ENCODE data around the gene DDX39A. TPM values are rescaled to one million over a fixed set of nuclear protein-coding genes. Genes with fewer than 3 reads are reported as not detected.

DDX39A gene
- total RNA-seq, 1 experiment from 2014 or later: 117 TPM

- no peaks in the 10 kb centered on the region for H3K9me3 ChIP-seq (ENCODE audit: control insufficient read depth, insufficient read depth, low read depth, low read length)
- intact Hi-C loops (cut with micrococcal nuclease; ENCODE audit: unreplicated experiment) (no loop called here), in situ Hi-C loops (cut with HindIII; ENCODE audit: low pct_unique_long_range_greater_than_20kb, low sequenced_read_pairs) (no loop called here)
- TF ChIP-seq REST (IDR thresholded peaks at IDR 0.05; ENCODE audit: insufficient read depth in 1 of 2, low read depth in 2 of 2, low read length in 1 of 2) (no peak), SIN3A (IDR thresholded peaks at IDR 0.05; ENCODE audit: borderline replicate concordance, insufficient read depth, low read depth, low read length) (no peak), TCF7L2 (IDR thresholded peaks at IDR 0.05; ENCODE audit: low read depth, low read length) (no peak), CTCF (IDR thresholded peaks at IDR 0.05) (no peak; the same call in 1 of the 2 replicates), POLR2AphosphoS5 (IDR thresholded peaks at IDR 0.05; ENCODE audit: low read depth, low read length) (no peak)
- H3K27me3 ChIP-seq (ENCODE audit: control insufficient read depth, insufficient read depth, low read length): no peaks in the 10 kb centered on the region
- H3K4me1 ChIP-seq (ENCODE audit: control insufficient read depth, insufficient read depth, low read length): peaks cover 8% of the 10 kb centered on the region
- BruUV-seq (replicated peaks): no TSS peak
- DNase-seq (ENCODE audit: low read depth, low spot score) (no peak), ATAC-seq (peak; percentile 25)
- H3K27ac ChIP-seq (ENCODE audit: low read length): peak overlapping the region; percentile 82
- H3K36me3 ChIP-seq (ENCODE audit: control insufficient read depth, insufficient read depth, low read length): no peaks in the 10 kb centered on the region
- H3K4me3 ChIP-seq (ENCODE audit: low read depth in 2 of 2, low read length in 2 of 2): peak overlapping the region; percentile 53 to 64
- ChIA-PET CTCF (no interaction called here), POLR2A (no interaction called here)
Measured at GRCh38 chr19:14433554-14434501, 14.7 kb upstream of the DDX39A start.

GRCh38 chr19:14432791-14433553 is 13.8 kb upstream of the DDX39A start, which contains the start of gene PKN1:
Gene PKN1, plus strand, starts transcription at chr19:14433306. Its CDS starts 216 bp downstream, at chr19:14433522.
- in situ Hi-C loops (cut with HindIII; ENCODE audit: low pct_unique_long_range_greater_than_20kb, low sequenced_read_pairs) (no loop called here), intact Hi-C loops (cut with micrococcal nuclease; ENCODE audit: unreplicated experiment) (no loop called here)
- peak within 1 kb of the TSS; percentile 82 for H3K27ac ChIP-seq (ENCODE audit: low read length)
- H3K9me3 ChIP-seq (ENCODE audit: control insufficient read depth, insufficient read depth, low read depth, low read length): no peaks in the 10 kb centered on the region
- ATAC-seq (peak; percentile 62), DNase-seq (ENCODE audit: low read depth, low spot score) (no peak)
- no TSS peak for BruUV-seq (replicated peaks)
- H3K27me3 ChIP-seq (ENCODE audit: control insufficient read depth, insufficient read depth, low read length): no peaks in the 10 kb centered on the region
- TF ChIP-seq SIN3A (IDR thresholded peaks at IDR 0.05; ENCODE audit: borderline replicate concordance, insufficient read depth, low read depth, low read length) (no peak), CTCF (IDR thresholded peaks at IDR 0.05) (no peak; the same call in 1 of the 2 replicates), REST (IDR thresholded peaks at IDR 0.05; ENCODE audit: insufficient read depth in 1 of 2, low read depth in 2 of 2, low read length in 1 of 2) (no peak), POLR2AphosphoS5 (IDR thresholded peaks at IDR 0.05; ENCODE audit: low read depth, low read length) (peak; percentile 34; the same call in 1 of the 2 replicates), TCF7L2 (IDR thresholded peaks at IDR 0.05; ENCODE audit: low read depth, low read length) (no peak)
- H3K4me3 ChIP-seq (ENCODE audit: low read depth in 2 of 2, low read length in 2 of 2): peak within 1 kb of the TSS; percentile 64 to 65
- H3K4me1 ChIP-seq (ENCODE audit: control insufficient read depth, insufficient read depth, low read length): peaks cover 8% of the 10 kb centered on the region
- CTCF ChIA-PET: interaction anchor here (0.6 kb wide), 2 partner anchors 71 to 274 kb away, joined by 3 to 4 read pairs; no protein-coding TSS in a partner anchor
- no peaks in the 10 kb centered on the region for H3K36me3 ChIP-seq (ENCODE audit: control insufficient read depth, insufficient read depth, low read length)
- POLR2A ChIA-PET: interaction anchor here (0.7 kb wide), 1 partner anchor 108 kb away, joined by 10 read pairs; no protein-coding TSS in a partner anchor

All from Panc1 (cell line).